Upper lobe of left lung (tissue), 4 donors: ENCODE measurements around the gene COL19A1.

ENCODE experiments used
- CTCF ChIP-seq, 6 experiments: fragments of 450-650 bp in 4 of 6; fragments of 200-600 bp in 2 of 6; sonication (generic) in 2 of 6; IDR thresholded peaks; one replicate each; pipeline ENCODE4 v1.5.1; 2016 to 2019; ENCODE audit warnings: antibody characterized with exemption in 6 of 6
- POLR2A ChIP-seq, 4 donors: fragments of 450-650 bp; IDR thresholded peaks; one replicate each; pipeline ENCODE4 v1.5.1; 2016 to 2017; ENCODE audit warnings: antibody characterized with exemption in 4 of 4, mild to moderate bottlenecking in 2 of 4
- POLR2AphosphoS5 ChIP-seq, 2 donors: sonication (generic); formaldehyde crosslinking; IDR thresholded peaks; one replicate each; pipeline ENCODE4 v1.5.1; 2017; ENCODE audit warnings: antibody characterized with exemption in 2 of 2

DNA sequence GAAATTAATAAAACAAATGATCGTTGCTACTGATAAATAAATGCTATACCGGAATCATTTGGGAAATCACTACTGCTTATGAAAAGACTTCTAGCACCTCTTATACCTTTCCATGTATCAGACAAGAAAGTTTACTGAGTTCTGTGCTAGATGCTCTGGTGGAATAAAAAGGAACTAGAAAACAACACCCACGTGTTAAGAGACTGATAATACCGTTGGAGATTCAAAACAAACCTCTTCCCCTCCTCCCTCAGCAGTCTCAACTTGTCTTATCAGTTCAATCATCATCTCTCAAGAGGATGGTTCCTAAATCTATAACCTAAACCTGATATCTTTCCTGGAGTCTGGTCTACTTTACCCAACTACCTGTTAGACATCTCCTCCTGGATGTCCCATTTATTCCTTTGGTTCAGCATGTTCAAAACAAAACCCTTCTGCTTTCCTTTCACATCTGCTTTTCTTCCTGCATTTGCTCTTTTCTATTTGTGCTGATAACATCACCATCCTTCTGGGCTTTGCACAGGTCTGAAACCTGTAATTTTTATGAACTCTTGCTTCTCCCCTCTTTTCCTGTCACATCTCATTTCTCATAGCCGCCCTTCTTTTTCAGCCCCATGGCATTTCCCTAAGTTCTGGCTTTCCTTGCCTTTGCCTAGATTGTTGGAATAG, 122.2 kb downstream of the COL19A1 start:
- TF ChIP-seq CTCF (IDR thresholded peaks at IDR 0.05) = no peak
- no peak for TF ChIP-seq POLR2A (IDR thresholded peaks at IDR 0.05)
- no peak for TF ChIP-seq POLR2AphosphoS5 (IDR thresholded peaks at IDR 0.05)
